HCT116 (cell line): ENCODE data around the gene CFAP221.

Source experiments
- CBX3 ChIP-seq: IDR thresholded peaks from 2 replicates; pipeline ENCODE4 v1.6.1; 2012; ENCODE audit warnings: low read depth
- CEBPB ChIP-seq: IDR thresholded peaks from 2 replicates; pipeline ENCODE4 v1.6.1; 2012; ENCODE audit warnings: low read depth
- CTCF ChIP-seq, 3 experiments: fragments of 200-600 bp in 1 of 3; sonication (generic) in 1 of 3; IDR thresholded peaks in 2 of 3; conservative IDR thresholded peaks in 1 of 3; 2 replicates each; pipeline ENCODE4 v1.5.1; 2012 to 2017; ENCODE audit warnings: low read depth in 2 of 3, low read length in 2 of 3, antibody characterized with exemption in 1 of 3, borderline replicate concordance in 1 of 3, control low read depth in 1 of 3, mild to moderate bottlenecking in 1 of 3, mixed read lengths in 1 of 3, mixed run types in 1 of 3, moderate library complexity in 1 of 3; ENCODE audit not compliant: insufficient read depth in 1 of 3
- EZH2 ChIP-seq: fragments of 200-600 bp; sonication (generic); IDR thresholded peaks from 2 replicates; pipeline ENCODE4 v1.6.1; 2017; ENCODE audit warnings: antibody characterized with exemption, mixed run types
- EZH2phosphoT487 ChIP-seq: fragments of 200-600 bp; IDR thresholded peaks from 2 replicates; pipeline ENCODE4 v1.6.1; 2018; ENCODE audit warnings: antibody characterized with exemption, borderline replicate concordance
- JUND ChIP-seq: IDR thresholded peaks from 2 replicates; pipeline ENCODE4 v1.6.1; 2012
- MAX ChIP-seq: IDR thresholded peaks from 2 replicates; pipeline ENCODE4 v1.6.1; 2012
- POLR2A ChIP-seq: IDR thresholded peaks from 2 replicates; pipeline ENCODE4 v1.7.0; 2011; ENCODE audit warnings: borderline replicate concordance; ENCODE audit not compliant: insufficient read depth, insufficient read length; ENCODE audit errors: extremely low read depth
- POLR2AphosphoS5 ChIP-seq: IDR thresholded peaks from 2 replicates; pipeline ENCODE4 v1.6.1; 2011; ENCODE audit warnings: mild to moderate bottlenecking, low read depth, low read length, moderate library complexity
- RAD21 ChIP-seq: IDR thresholded peaks from 2 replicates; pipeline ENCODE4 v1.6.1; 2012; ENCODE audit warnings: low read depth, mild to moderate bottlenecking
- TCF7L2 ChIP-seq: IDR thresholded peaks from 2 replicates; pipeline ENCODE4 v1.7.0; 2011; ENCODE audit warnings: borderline replicate concordance, inconsistent platforms; ENCODE audit not compliant: insufficient read depth, insufficient read length; ENCODE audit errors: extremely low read depth
- YY1 ChIP-seq: IDR thresholded peaks from 2 replicates; pipeline ENCODE4 v1.6.1; 2011; ENCODE audit warnings: low read length, low read depth, moderate library complexity, mild to moderate bottlenecking; ENCODE audit not compliant: insufficient replicate concordance; ENCODE audit errors: extremely low read depth
- ZFX ChIP-seq: fragments of 450-650 bp; IDR thresholded peaks from 2 replicates; pipeline ENCODE4 v1.6.1; 2017
- ZNF274 ChIP-seq: fragments of 200-500 bp; sonication (Bioruptor generic); IDR thresholded peaks from 2 replicates; pipeline ENCODE4 v1.6.1; 2014; ENCODE audit warnings: mild to moderate bottlenecking, low read depth, low read length, inconsistent platforms

- TF ChIP-seq ZNF274 (no peak), POLR2A (no peak), EZH2 (no peak), CTCF (IDR thresholded peaks at IDR 0.05 in 2 of 3, conservative IDR thresholded peaks at IDR 0.05 in 1 of 3; ENCODE audit: borderline replicate concordance in 1 of 3, insufficient read depth in 1 of 3, low read depth in 2 of 3, low read length in 2 of 3) (peak; percentile 40 to 81 (median 76); a peak in 5 of 6 replicates), RAD21 (peak; percentile 52; the same call in 1 of the 2 replicates), YY1 (no peak), TCF7L2 (no peak), JUND (no peak), EZH2phosphoT487 (no peak), POLR2AphosphoS5 (no peak), CEBPB (no peak), ZFX (no peak), MAX (no peak), CBX3 (no peak)
These were observed 26.8 kb upstream of the CFAP221 start for GRCh38 chr2:119517433-119517832.
